HG03354 (cell line): ENCODE results near the gene NAT16.
"Not testable (repeated sequence)": the region's sequence is repeated elsewhere in the genome, so short reads cannot be mapped to it uniquely, and the experiment has no call there.

Experiments used
- ATAC-seq: cut with Tn5 transposase; IDR thresholded peaks from one replicate; pipeline ENCODE4 v1.9.1; 2021; ENCODE audit warnings: mild to moderate bottlenecking; ENCODE audit not compliant: unreplicated experiment, poor library complexity, severe bottlenecking

NAT16 gene

GRCh38 chr7:101203740-101204738, 23.9 kb upstream of the NAT16 start:
- not testable (repeated sequence) for ATAC-seq

- ATAC-seq, result no peak
Measured at GRCh38 chr7:101202603-101202918, 22.5 kb upstream of the NAT16 start.

DNA sequence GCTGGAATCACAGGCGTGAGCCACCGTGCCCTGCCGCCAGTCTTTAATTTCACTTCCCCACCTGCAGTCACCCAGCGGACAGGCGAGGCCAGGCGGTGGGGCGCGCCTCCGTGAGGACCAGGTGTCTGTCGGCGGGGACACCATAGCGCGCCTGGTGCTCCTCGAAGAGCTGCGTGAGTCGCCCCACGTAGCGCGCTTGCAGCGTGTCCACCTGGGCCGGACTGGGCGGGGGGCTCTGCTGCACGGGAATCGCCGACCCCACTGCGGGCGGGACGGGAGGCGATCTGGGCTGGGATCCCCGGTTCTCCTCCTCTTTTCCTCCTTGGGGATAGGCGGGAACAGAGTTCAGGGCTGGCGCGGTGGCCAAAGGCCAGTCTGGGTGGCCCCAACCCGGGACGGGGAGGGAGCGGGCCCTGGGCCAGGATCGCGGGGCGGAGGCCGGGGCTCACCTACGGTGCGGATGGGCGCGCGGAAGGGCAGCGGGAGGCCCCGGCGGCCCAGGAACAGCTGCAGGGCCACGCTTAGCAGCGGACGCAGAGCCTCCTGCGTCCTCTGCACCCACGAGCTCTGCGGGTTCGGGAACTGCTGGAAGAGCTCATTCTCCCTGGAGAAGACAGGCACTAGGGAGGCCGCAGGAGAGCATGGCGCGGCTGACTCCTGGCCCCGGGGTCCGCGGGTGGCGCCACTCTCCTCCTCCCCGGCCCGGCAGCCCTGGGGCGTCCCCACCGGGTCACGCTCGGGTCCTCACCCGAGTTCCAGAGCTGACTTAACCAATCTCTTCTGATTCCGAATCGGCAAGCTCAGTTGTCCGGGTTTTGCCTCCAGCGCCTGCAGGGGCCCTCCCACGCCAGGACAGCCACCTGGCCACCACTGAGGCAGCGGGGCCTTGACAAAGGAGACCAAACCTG, 21.9 kb upstream of the NAT16 start:
- ATAC-seq, result no peak

- no peak for ATAC-seq
Measured at GRCh38 chr7:101200862-101201599, 20.9 kb upstream of the NAT16 start, which contains the start of gene MOGAT3. Gene MOGAT3 (minus strand): TSS chr7:101201036. CDS start chr7:101200854, 182 bp downstream.

DNA sequence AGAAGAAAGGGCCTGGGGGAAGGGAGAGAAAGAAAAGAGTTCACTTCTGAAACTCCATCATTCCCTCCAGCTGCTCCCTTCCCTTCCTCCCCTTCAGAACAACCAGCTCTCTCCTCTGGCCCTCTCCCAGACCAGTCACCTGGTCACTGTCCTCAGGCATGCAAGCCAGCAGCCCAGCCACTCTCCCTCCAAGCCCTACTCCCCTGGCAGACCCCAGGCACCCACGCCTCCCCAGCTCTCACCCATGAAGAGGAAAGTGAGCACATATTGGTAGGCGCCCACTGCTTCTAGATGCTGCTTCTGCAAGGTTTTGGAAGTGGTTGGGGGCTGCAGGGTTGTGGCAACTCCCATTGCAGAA, 20.4 kb upstream of the NAT16 start:
- ATAC-seq, result no peak

- not testable (repeated sequence) for ATAC-seq
Measured at GRCh38 chr7:101199522-101199921, 19.4 kb upstream of the NAT16 start.

DNA sequence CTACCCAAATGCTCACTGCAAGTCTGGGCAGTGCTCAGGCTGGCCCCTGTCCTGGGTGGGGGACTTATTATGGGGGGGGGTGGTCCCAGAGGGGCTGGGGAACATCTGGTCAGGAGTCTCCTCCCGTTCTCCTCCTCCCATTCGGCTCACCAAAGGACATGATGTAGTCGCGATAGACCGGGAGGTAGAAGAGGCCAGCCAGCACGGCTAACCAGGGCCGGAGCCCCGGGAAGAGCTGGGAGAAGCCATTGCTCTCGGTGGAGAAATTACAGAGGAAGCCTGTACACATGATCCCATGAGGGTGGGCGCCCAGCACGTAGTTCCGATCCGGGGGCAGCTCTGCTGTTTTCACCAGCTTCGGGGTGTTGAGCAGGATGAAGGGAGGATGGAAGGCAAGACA, 18.4 kb upstream of the NAT16 start:
- ATAC-seq, result no peak

GRCh38 chr7:101197991-101198390, 17.9 kb upstream of the NAT16 start:
- no peak for ATAC-seq

DNA sequence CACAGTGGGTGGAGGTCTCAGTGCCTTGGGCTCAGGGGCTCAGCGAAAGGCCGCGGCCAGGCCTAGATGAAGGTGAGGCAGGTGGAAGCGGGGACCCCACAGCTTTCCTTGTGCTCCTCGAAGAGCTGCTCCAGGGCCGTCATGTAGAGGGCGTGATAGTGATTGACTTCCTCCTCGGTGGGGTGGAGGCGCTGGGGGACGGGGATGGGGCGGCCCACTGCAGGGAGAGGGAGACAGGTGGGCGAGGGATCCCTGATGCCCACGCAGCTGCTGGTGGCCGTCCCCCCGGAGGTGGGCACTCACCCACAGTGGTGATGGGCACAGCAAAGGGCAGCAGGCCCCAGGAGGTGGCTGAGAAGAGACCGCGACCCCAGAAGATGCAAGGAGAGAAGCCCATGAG, 15.8 kb upstream of the NAT16 start:
- no peak for ATAC-seq

DNA sequence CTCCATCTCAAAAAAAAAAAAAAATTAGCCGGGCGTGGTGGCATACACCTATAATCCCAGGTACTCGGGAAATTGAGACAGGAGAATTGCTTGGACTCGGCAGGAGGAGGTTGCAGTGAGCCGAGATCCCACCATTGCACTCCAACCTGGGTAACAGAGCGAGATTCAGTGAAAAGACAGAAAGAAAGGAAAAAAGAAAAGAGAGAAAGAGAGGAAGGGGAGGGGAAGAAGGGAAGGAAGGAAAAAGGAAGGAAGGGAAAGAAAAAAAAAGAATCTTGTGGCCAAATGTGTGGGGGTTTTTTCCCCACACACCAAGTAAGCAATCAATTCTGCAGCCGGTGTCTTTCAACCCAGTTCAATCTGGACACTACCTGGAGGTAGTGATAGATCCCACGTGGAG, 9.0 kb upstream of the NAT16 start:
- no peak for ATAC-seq

DNA sequence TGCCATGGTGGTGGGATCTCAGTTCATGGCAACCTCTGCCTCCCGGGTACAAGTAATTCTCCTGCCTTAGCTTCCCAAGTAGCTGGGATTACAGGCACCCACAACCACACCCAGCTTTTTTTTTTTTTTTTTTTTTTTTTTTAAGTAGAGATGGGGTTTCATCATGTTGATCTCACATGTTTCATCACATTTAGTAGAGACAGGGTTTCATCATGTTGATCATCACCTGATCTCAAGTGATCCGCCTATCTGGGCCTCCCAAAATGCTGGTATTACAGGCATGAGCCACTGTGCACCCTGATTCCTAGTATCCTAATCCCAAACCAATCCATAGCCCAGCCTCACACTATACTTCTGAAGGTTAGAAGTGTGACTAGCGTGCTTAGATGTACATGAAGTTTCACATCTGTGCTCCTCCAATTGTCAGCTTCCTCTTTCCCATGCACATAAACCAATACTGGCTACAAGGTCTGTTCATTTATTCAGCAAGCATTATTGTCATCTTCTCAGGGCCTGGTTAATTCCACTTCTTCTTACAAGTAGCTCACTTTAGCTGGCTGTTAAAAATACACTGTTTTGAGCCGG, 6.8 kb upstream of the NAT16 start:
- ATAC-seq, result no peak

DNA sequence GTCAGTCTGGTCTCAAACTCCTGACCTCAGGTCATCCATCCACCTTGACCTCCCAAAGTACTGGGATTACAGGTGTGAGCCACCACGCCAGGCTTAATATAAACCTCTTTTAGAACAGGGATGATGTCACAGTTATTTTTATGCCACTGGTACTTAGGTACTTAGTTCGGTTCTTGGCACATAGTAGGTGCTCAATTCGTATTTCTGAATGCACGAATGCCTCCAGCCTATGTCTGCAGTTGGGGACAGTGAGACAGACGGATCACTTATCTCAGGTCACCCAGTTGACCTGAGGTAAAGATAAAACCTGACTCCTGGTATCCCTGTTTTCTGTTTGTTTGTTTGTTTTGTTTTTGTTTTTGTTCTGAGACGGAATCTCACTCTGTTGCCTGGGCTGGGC, 6.1 kb upstream of the NAT16 start:
- ATAC-seq, result no peak

- no peak for ATAC-seq
Measured at GRCh38 chr7:101185258-101185839, 5.3 kb upstream of the NAT16 start.

DNA sequence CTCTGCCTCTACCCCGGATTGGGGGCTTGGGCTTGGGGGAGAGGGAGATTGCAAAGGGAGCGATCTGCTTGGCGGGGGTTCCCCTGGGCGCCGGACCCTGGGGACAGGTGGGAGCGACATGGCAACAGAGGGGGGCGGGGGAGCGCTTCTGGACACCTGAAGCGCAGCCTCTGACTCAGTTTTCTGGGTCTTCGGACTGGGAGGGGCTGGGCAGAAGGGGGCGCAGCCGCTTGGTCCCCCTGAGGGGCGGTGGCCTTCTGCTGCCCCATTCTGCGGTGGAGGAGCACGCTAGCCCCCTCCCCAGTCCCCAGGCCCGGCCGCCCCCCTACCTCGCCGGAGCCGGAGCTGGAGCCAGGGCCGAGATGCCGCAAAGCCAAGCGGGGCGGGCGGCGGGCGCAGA, 380 bp downstream of the NAT16 start:
- ATAC-seq, result no peak

GRCh38 chr7:101179117-101179516, 976 bp downstream of the NAT16 start:
- ATAC-seq, result no peak

GRCh38 chr7:101177644-101178043, 2.4 kb downstream of the NAT16 start:
- no peak for ATAC-seq

DNA sequence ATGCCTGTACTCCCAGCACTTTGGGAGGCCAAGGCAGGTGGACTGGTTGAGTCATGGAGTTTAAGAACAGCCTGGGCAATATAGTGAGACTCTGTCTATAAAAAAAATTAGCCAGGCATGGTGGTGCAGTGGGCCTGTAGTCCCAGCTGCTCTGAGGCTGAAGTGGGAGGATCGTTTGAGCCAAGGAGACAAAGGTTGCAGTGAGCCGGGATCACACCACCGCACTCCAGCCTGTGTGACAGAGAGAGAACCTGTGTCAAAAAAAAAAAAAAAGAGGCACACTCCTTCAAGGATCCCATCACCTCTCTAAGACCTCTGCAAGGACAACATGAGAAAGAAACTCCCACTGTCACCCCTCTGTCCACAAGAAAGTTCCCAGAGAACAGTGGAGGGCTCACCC, 4.4 kb downstream of the NAT16 start:
- no peak for ATAC-seq

DNA sequence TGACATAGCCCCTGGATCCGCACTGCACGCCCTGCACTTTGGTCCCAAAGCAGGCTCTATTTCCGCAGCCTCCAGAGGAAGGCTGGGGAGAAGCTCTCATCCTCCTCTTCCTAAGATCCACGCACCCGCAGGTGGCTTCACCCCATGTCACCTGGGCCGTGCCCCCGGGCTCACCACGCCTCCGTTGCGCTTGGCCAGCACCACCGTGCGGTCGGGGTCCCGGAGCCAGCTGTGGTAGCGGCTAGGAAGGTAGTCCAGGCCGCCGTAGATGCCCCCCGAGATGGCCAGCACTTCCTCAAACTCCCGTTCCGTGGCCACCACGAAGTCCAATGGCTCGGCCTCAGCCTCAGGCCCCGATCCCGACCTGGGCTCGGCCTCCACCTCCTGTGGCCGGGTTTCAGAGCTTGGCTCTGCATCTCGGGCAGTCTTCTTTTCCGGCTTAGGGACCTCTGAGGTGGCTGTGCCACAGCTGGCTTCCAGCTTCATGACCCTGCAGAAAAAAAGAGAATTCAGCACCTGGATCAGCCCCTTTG, 5.7 kb downstream of the NAT16 start:
- no peak for ATAC-seq

GRCh38 chr7:101173752-101174244, 6.3 kb downstream of the NAT16 start:
- peak; percentile 54 for ATAC-seq
